Measurements from ENCODE around the gene SVIL. TPM values are rescaled to one million over a fixed set of nuclear protein-coding genes. Genes with fewer than 3 reads are reported as not detected.
"Not testable (repeated sequence)": the region's sequence is repeated elsewhere in the genome, so short reads cannot be mapped to it uniquely, and the experiment has no call there.

SVIL gene
- total and polyA plus RNA-seq, 10 donors: 1.4 to 65.3 (median 20.4) TPM

DNA sequence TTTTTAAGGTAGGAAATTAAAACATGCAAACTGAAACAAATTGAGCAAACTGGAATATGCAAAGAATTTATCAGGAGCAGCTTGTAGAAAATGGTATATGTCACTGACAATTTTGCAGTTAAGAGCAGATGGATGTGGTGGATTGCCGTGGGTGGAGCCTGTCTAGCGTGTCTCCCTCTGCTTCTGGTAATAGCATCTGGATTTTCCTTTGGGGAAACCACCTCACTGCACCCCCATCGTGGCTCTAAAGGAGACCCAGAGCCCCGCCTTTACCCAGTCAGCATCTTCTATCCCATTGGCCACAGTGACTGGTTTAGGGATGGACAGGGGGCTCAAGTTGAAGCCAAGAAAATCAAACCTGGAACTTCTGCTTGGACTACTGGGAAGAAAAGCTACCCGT is 142.9 kb downstream of the SVIL start:
- TF ChIP-seq POLR2AphosphoS5 (IDR thresholded peaks at IDR 0.05) (no peak), POLR2A (IDR thresholded peaks at IDR 0.05) (no peak)
- TF ChIP-seq, protein P1, sequence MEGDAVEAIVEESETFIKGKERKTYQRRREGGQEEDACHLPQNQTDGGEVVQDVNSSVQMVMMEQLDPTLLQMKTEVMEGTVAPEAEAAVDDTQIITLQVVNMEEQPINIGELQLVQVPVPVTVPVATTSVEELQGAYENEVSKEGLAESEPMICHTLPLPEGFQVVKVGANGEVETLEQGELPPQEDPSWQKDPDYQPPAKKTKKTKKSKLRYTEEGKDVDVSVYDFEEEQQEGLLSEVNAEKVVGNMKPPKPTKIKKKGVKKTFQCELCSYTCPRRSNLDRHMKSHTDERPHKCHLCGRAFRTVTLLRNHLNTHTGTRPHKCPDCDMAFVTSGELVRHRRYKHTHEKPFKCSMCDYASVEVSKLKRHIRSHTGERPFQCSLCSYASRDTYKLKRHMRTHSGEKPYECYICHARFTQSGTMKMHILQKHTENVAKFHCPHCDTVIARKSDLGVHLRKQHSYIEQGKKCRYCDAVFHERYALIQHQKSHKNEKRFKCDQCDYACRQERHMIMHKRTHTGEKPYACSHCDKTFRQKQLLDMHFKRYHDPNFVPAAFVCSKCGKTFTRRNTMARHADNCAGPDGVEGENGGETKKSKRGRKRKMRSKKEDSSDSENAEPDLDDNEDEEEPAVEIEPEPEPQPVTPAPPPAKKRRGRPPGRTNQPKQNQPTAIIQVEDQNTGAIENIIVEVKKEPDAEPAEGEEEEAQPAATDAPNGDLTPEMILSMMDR (IDR thresholded peaks at IDR 0.05 in 8 of 11, conservative IDR thresholded peaks at IDR 0.05 in 3 of 11): no peak
- Histone ChIP-seq H3K27me3 (replicated peaks in 1 of 7) (peaks cover 0 to 9% (median 0%) of the 10 kb centered on the region in 7 donors), H3K4me1 (no peaks in the 10 kb centered on the region), H3K4me3 (no peak overlapping the region), H3K27ac (no peak overlapping the region), H3K36me3 (peaks cover 0 to 87% (median 0%) of the 10 kb centered on the region in 6 donors), H3K9me3 (no peaks in the 10 kb centered on the region)
- 76 to 84% (median 83%) methylated on average over 5 of the region's 5 CpGs for WGBS, 5 donors
- no peak for DNase-seq
- intact Hi-C loops (cut with DNase I; ENCODE audit: low total_unique reads): no loop called here

DNA sequence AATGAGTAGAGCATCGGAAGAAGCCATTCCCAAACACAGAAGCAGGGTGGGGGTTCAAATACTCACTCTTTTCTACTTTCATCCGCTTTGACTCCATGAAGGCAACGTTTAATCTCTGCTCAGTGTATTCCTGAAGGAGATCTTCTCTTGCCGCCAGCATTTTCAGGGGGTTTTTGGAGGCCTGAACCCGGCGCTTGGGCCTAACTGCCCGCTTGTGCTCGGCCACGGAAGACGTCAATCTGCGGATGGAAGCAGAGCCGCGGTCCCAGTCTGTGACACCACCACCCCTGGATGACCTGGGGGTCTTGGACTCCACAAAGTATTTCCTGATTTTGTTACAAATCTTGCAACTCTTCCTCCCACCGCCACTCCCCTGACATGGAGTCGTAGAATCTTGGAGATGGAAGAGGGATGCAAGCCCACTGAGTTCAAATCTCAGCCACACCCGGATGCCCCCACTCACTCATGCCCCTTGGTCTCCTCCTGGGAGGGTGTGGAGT is 143.9 kb downstream of the SVIL start:
- H3K4me1 ChIP-seq; H3K27me3 ChIP-seq (replicated peaks in 1 of 7); H3K9me3 ChIP-seq; DNase-seq; H3K4me3 ChIP-seq; H3K27ac ChIP-seq; intact Hi-C loops (cut with DNase I; ENCODE audit: low total_unique reads): not testable (repeated sequence)
- WGBS, 5 donors: 92 to 97% (median 96%) methylated on average over 16 of the region's 16 CpGs
- peaks cover 0 to 97% (median 4%) of the 10 kb centered on the region in 6 donors for H3K36me3 ChIP-seq

DNA sequence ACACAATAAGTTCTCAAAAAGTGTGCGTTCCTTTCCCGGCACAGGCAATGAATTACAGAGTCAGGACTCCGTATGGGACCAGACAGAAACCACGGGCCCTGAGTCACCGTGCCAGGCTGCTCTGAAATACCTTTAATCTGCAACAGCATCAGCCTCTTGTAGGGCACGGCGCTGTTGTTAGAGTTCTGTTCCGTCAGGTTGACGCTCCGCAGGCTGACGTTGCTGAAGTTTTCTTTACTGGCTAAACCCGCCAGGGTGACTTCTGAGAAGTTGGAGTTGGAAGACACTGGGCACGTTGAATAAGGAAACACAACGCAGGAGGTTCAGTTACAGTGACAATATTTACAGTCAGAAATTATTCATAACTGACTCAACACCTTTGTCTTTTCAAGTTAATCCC is 146.3 kb downstream of the SVIL start:
- WGBS, 5 donors: 90 to 97% (median 93%) methylated on average over 14 of the region's 14 CpGs
- intact Hi-C loops (cut with DNase I; ENCODE audit: low total_unique reads); H3K27me3 ChIP-seq (replicated peaks in 1 of 7); H3K27ac ChIP-seq; H3K4me3 ChIP-seq; H3K9me3 ChIP-seq; H3K4me1 ChIP-seq; DNase-seq: not testable (repeated sequence)
- H3K36me3 ChIP-seq: peaks cover 0 to 98% (median 4%) of the 10 kb centered on the region in 6 donors

DNA sequence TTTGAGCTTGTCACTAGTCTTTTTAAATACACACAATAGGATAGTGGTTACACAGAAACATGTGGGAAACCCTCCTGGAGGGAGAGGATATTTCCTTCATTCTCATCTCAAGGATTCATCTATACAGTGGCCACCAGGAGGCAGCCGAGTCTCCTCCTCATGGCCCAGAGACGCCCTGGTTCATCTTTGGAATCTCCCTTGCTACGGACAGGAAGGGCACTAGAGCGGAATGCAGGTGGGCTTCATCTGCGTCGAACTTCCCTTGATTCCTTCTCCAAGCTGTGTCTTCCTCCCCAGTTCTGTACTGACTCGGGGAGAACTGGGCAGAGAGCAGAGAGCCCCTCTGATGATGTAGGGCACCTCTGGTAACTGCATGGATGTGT is 146.9 kb downstream of the SVIL start:
- DNase-seq; H3K27ac ChIP-seq; intact Hi-C loops (cut with DNase I; ENCODE audit: low total_unique reads); H3K4me3 ChIP-seq; H3K9me3 ChIP-seq; H3K27me3 ChIP-seq (replicated peaks in 1 of 7): not testable (repeated sequence)
- WGBS, 5 donors: 64 to 86% (median 84%) methylated on average over 7 of the region's 7 CpGs
- H3K36me3 ChIP-seq: peaks cover 0 to 98% (median 4%) of the 10 kb centered on the region in 6 donors
- H3K4me1 ChIP-seq: peaks cover 0 to 11% (median 5%) of the 10 kb centered on the region in 6 donors

DNA sequence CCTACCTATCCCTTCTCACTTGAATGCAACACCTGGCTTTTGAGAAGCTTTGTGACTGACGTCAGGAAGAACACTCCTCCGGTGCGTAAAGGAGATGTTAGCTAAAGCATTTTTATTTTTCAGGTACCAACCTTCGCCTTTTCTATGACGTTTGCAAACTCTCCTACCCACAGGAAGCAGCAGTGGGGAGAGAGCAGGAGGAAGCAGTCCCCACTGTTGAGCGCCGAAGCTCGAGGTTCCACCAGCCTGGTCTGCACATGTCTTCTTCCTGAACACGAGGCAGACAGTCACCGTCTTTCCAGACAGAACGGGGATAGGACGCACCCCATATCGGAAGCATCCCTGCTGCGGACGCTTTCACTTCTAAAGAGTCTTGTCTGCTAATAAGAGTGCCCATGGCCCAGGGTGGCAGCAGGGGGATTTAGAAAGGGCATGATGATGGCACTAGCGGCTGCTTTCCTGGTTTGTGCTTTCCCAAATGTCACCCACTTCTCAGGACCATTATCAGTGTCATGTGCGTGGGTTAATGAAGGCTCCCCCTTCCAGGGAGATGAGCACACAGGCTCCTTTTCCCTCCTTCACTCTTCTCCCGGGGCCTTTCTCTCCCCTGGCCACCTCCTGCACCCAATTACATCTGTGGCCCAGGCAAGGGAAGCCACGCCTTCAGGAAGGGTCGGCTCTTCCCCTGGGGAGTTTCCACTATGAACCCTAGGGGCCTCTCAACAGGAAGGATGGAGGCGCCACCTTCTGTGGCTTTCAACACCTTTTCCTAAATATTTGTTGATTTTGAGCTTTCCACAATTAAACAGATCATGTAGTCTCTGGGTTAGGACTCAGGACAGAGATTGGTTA is 147.5 kb downstream of the SVIL start:
- 66 to 71% (median 70%) methylated on average over 19 to 21 of the region's 21 CpGs for WGBS, 5 donors
- H3K27me3 ChIP-seq (replicated peaks in 1 of 7); H3K4me3 ChIP-seq; intact Hi-C loops (cut with DNase I; ENCODE audit: low total_unique reads); H3K27ac ChIP-seq; DNase-seq; H3K9me3 ChIP-seq: not testable (repeated sequence)
- Histone ChIP-seq H3K36me3 (peaks cover 0 to 98% (median 4%) of the 10 kb centered on the region in 6 donors), H3K4me1 (peaks cover 0 to 15% (median 5%) of the 10 kb centered on the region in 6 donors)

DNA sequence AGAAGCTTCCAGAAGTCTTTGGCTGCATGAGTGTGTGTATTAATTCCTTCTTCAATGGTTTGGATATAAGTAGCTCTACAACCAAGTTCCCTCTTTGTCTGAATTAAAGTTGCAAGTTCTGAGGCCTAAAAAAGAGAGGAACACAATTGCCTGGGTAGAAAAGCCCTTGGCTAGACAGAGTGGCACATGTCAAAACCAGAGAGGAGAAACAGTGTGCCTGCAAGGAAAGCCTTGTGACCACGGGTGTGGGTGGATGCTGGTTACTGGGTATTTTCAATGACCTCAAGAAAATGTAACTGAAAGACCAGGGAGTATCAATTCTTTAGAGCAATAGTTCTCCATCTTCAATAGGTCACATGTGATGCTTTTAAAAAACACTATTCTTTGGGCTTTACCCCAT is 148.3 kb downstream of the SVIL start:
- no peaks in the 10 kb centered on the region for H3K27me3 ChIP-seq (replicated peaks in 1 of 7)
- H3K9me3 ChIP-seq: no peaks in the 10 kb centered on the region
- intact Hi-C loops (cut with DNase I; ENCODE audit: low total_unique reads): no loop called here
- peaks cover 0 to 97% (median 4%) of the 10 kb centered on the region in 6 donors for H3K36me3 ChIP-seq
- no peak overlapping the region for H3K27ac ChIP-seq
- no peak overlapping the region for H3K4me3 ChIP-seq
- 67 to 81% (median 70%) methylated on average over 1 of the region's 1 CpG for WGBS, 5 donors
- no peak for DNase-seq
- TF ChIP-seq POLR2A (IDR thresholded peaks at IDR 0.05): no peak
- no peak for TF ChIP-seq POLR2AphosphoS5 (IDR thresholded peaks at IDR 0.05)
- TF ChIP-seq, protein P1 (IDR thresholded peaks at IDR 0.05 in 8 of 11, conservative IDR thresholded peaks at IDR 0.05 in 3 of 11): no peak
- peaks cover 0 to 15% (median 5%) of the 10 kb centered on the region in 6 donors for H3K4me1 ChIP-seq

DNA sequence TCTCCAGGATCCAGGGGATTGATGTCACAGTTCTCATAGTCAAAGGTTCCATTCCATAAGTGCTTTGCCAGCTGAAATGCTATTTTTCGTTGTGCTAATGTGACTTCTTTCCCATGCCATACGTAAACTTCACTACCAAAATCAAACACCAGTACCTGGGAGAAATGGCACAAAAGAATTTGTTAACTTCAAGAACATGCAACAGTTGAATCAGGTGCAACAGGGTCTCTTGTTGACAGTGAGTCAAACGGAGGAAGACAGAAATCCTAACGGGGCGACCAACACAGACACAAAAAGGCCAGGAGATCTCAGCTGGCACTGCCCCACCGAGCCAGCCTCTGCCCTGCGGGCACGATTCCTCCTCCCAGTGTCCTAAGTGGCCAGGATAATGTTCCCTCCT is 150.1 kb downstream of the SVIL start:
- H3K36me3 ChIP-seq: peaks cover 0 to 97% (median 7%) of the 10 kb centered on the region in 6 donors
- intact Hi-C loops (cut with DNase I; ENCODE audit: low total_unique reads); H3K27me3 ChIP-seq (replicated peaks in 1 of 7); DNase-seq; H3K27ac ChIP-seq; H3K4me3 ChIP-seq; H3K9me3 ChIP-seq: not testable (repeated sequence)
- 76 to 88% (median 82%) methylated on average over 8 of the region's 8 CpGs for WGBS, 5 donors
- peaks cover 0 to 15% (median 5%) of the 10 kb centered on the region in 6 donors for H3K4me1 ChIP-seq

Data from spleen (tissue), 11 donors.